Activated T-cell treated with anti-CD3 and anti-CD28 coated beads, Interleukin-2, amount 50 U/mL, for 24 hours (primary cell): ENCODE data around the gene CD200R1L.

Experiments
- DNase-seq: peaks from one replicate; pipeline ENCODE4 v3.0.0-alpha.2; 2020
- H3K27ac Mint-ChIP-seq: 2 replicates; pipeline ENCODE4 v1.8.0; 2020; ENCODE audit warnings: mild to moderate bottlenecking, mixed read lengths
- H3K27me3 Mint-ChIP-seq: 2 replicates; pipeline ENCODE4 v1.8.0; 2020; ENCODE audit warnings: mixed read lengths
- H3K36me3 Mint-ChIP-seq: 2 replicates; pipeline ENCODE4 v1.8.0; 2020; ENCODE audit warnings: low read depth, mixed read lengths
- H3K4me1 Mint-ChIP-seq: 2 replicates; pipeline ENCODE4 v1.8.0; 2020; ENCODE audit warnings: low read depth, mixed read lengths
- H3K4me3 Mint-ChIP-seq: 2 replicates; pipeline ENCODE4 v1.8.0; 2020; ENCODE audit warnings: mild to moderate bottlenecking, moderate library complexity, mixed read lengths
- H3K9me3 Mint-ChIP-seq: 2 replicates; pipeline ENCODE4 v1.8.0; 2020; ENCODE audit warnings: mixed read lengths

The CD200R1L gene

DNA sequence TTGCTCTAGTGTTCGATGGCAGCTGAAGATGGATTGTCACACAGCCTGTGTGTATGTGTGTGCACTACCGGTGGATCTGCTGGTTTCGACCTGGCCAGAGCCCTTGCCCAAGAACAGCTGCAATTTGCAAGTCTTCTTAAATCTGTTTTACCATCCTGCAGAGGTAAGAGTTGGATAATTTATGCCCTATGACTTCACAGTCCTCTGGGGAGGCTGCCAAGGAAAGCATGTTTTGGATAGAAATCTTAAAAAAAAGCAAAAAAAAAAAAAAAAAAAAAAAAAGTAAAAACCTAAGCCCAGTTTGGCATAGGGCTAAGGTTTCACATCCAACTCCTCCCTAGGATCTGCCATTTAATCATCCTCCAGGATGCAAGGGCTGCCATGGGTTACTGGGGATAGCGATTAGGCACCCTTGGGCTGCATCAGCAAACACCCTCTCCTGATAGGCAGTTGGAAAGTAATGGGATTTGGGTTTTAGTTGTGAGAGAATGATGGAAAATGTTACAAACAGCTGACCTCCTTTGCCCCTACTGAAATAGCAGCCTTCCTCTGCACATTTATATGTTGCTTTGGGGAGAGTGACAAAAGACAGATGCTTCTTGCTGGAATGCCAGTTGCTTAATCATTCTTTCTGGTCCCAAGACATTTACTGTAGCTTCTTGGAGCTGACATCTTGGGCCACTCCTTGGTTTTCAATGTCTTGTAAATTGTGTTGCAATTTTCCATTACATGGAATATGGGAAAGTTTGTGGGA lies 35.4 kb downstream of the CD200R1L start:
- H3K4me1 Mint-ChIP-seq: peaks cover 23% of the 10 kb centered on the region
- no peaks in the 10 kb centered on the region for H3K9me3 Mint-ChIP-seq
- H3K27me3 Mint-ChIP-seq: no peaks in the 10 kb centered on the region
- no peaks in the 10 kb centered on the region for H3K36me3 Mint-ChIP-seq
- H3K4me3 Mint-ChIP-seq: no peak overlapping the region
- no peak for DNase-seq
- no peak overlapping the region for H3K27ac Mint-ChIP-seq

DNA sequence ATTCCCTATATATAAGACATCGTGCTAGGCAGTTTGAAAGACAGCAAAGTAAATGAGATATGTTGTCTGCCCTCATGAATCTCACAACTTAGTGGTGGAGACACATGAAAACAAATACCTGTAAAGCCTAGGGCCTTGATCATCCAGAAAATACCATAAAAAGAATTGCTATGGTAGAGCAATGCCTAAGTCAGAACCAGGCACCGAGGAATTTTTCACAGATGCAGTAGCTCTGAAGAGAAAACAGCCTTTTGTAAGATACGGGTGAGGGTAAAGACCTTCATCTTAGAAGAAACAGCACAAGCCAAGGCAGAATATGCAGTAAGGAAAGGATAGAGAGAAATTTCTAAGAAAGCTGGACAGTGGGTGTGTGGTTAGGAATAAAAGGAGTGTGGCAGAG lies 36.1 kb downstream of the CD200R1L start:
- no peak overlapping the region for H3K27ac Mint-ChIP-seq
- no peak for DNase-seq
- H3K27me3 Mint-ChIP-seq: no peaks in the 10 kb centered on the region
- H3K4me3 Mint-ChIP-seq: no peak overlapping the region
- no peaks in the 10 kb centered on the region for H3K9me3 Mint-ChIP-seq
- no peaks in the 10 kb centered on the region for H3K36me3 Mint-ChIP-seq
- H3K4me1 Mint-ChIP-seq: peaks cover 23% of the 10 kb centered on the region

DNA sequence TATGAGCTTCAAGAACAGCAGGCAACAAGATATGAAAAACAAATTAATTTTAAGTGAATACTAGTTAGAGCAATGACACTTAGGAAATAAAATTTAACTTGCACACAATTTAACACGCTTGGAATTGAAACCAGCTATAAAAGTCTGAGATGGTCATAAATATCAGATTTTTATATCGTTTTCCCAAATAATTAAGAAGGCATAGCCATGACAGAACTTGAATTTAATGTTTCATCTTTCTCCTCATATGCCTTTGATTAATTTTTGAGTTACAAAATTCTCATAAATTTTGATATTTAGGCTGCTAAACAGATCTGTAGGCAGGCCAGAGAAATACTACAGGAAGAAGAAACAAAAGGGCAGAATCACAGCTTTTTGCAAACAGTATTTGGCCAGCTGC lies 38.5 kb downstream of the CD200R1L start:
- no peaks in the 10 kb centered on the region for H3K27me3 Mint-ChIP-seq
- H3K4me1 Mint-ChIP-seq: peaks cover 16% of the 10 kb centered on the region
- H3K36me3 Mint-ChIP-seq: no peaks in the 10 kb centered on the region
- no peak overlapping the region for H3K4me3 Mint-ChIP-seq
- H3K9me3 Mint-ChIP-seq: no peaks in the 10 kb centered on the region
- H3K27ac Mint-ChIP-seq: no peak overlapping the region
- no peak for DNase-seq

DNA sequence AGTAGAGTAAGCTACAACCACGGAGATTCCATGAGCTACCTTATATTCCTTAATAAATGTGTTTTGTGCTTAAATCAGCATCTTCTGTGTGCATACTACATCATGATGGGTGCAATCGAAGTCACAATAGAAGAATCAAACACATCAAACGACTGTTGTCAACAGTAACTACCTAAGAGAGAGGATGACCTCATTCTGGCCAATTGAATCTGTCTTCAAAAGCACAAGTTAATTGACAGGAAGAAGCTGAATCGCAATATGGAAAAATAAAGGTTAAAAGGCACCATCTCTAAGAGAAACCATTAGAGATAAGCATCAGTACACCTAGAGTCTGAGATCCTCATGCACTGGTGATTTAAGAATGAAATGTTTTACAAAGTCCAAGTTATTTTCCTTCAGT lies 39.0 kb downstream of the CD200R1L start:
- Mint-ChIP-seq H3K4me3 (no peak overlapping the region), H3K9me3 (no peaks in the 10 kb centered on the region), H3K4me1 (peaks cover 19% of the 10 kb centered on the region), H3K27ac (no peak overlapping the region), H3K27me3 (no peaks in the 10 kb centered on the region), H3K36me3 (no peaks in the 10 kb centered on the region)
- DNase-seq: no peak

DNA sequence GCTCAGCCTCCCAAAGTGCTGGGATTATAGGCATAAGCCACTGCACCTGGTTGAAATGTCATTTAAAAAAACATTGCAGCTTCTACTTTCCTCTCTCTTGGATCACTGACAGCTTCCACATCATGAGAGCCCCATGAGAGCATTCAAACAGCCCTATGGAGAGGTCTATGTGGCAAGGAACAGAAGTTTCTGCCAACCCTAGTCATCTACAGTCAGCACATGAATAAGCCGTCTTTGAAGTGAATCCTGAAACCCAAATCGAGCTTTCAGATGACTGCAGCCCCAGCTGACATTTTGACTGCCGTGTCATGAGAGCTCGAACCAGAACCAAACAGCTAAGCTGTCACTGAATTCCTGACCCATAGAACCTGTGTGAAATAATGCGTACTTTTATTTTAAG lies 39.8 kb downstream of the CD200R1L start:
- no peak overlapping the region for H3K4me3 Mint-ChIP-seq
- no peak for DNase-seq
- H3K27ac Mint-ChIP-seq: no peak overlapping the region
- H3K36me3 Mint-ChIP-seq: no peaks in the 10 kb centered on the region
- peaks cover 25% of the 10 kb centered on the region for H3K4me1 Mint-ChIP-seq
- no peaks in the 10 kb centered on the region for H3K9me3 Mint-ChIP-seq
- H3K27me3 Mint-ChIP-seq: no peaks in the 10 kb centered on the region

DNA sequence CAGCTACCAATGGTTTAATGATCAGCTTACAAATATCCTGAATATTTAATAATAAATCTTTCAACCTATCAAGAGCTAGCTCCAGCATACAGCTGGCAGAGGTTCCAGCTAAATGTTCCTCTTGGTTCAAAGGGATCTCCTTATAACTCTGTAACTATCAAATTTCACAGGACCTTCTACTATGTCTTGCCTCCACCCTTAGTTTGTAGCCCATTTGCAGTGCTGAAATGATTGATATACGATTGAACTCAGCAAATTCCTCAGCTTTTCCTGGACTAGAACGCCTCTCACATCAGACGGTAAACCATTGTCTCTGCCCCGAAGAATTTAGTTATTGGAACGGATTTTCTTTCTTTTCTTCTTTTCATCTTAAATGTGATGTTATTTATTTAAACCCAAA lies 41.5 kb downstream of the CD200R1L start:
- H3K36me3 Mint-ChIP-seq: no peaks in the 10 kb centered on the region

DNA sequence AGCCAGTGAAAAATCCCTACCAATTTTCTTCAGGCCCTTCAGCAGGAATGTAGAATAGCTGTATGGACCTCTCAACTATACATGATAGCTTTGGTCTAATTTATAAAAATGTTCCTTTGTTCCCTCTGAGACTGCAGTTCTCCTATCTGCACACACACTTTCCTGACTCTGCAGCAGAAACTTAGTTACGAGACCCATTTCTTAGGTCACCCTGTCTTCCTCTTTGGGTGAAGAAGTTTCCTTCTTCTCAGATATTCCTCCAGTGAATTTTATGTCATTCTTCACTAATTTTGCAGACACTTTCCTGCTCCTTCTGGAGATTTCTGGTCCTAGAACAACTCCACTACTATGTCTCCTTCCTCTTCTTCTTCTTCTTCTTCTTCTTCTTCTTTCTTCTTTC lies 42.6 kb downstream of the CD200R1L start:
- Mint-ChIP-seq H3K4me3 (no peak overlapping the region), H3K27ac (no peak overlapping the region), H3K36me3 (no peaks in the 10 kb centered on the region)

More for the DNA sequence above, 41.5 kb downstream of the CD200R1L start:
- Mint-ChIP-seq H3K4me3 (no peak overlapping the region), H3K27me3 (no peaks in the 10 kb centered on the region), H3K4me1 (peaks cover 27% of the 10 kb centered on the region), H3K27ac (no peak overlapping the region), H3K9me3 (no peaks in the 10 kb centered on the region)
- DNase-seq: no peak

DNA sequence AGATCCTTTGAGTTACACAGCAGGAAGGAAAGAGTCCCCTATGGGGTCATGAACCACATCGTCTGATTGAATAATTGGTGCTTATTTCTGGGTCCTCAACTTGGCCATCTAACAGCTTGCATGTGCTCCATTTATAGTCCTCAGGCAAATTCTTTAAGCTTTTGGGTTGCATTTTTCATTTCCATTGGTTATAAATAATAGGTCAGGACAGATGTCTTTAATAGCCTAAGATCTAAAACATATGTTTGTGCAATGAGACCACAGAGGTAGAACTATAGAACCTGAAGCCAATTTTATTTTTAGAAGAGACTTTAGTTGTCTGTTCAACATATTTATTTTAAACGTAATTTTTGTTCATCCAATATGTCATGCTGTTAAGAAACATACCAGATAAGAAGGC lies 43.2 kb downstream of the CD200R1L start:
- Mint-ChIP-seq H3K9me3 (no peaks in the 10 kb centered on the region), H3K36me3 (no peaks in the 10 kb centered on the region), H3K27me3 (no peaks in the 10 kb centered on the region), H3K27ac (no peak overlapping the region), H3K4me1 (peaks cover 32% of the 10 kb centered on the region), H3K4me3 (no peak overlapping the region)
- DNase-seq: no peak

More for the DNA sequence above, 42.6 kb downstream of the CD200R1L start:
- Mint-ChIP-seq H3K9me3 (no peaks in the 10 kb centered on the region), H3K27me3 (no peaks in the 10 kb centered on the region), H3K4me1 (peaks cover 32% of the 10 kb centered on the region)
- no peak for DNase-seq

DNA sequence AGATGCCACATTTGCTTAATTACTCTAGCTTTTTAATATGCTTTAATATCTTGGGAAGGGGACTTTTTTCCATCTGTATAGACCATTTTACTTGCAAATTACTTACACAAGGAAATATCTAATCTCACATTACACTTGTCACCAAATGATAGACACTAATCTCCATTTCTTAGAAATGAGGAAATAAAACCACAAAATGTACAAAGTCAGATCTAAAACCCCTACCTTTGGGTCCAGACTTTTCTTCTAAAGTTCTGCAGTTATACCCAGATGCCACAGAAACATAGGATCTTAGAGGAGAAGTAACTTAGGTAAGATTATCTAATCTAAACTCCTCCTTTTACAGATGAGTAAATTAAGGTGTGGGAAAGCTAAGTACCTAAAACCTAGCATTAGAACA lies 44.3 kb downstream of the CD200R1L start:
- Mint-ChIP-seq H3K4me1 (peaks cover 25% of the 10 kb centered on the region), H3K27ac (no peak overlapping the region), H3K4me3 (no peak overlapping the region), H3K36me3 (no peaks in the 10 kb centered on the region), H3K9me3 (no peaks in the 10 kb centered on the region), H3K27me3 (no peaks in the 10 kb centered on the region)
- no peak for DNase-seq

DNA sequence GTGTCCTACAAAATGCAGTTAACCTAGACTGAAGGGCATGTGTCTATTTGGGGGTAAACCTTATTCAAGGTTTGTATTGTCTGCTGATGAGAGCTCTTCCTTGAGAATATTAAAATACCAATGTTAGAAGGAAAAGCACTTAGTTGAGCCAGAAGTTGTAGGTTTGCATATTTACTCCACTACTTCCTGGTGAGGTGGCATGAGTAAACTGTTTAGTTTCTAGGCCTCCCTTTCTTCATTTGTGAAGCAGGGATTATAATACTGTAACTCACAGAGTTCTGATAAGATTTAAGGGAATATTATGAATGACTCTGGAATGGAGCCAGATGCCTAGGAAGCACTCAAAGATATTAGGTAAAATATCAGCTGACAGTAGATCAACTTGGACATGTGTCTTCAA lies 46.7 kb downstream of the CD200R1L start:
- Mint-ChIP-seq H3K9me3 (no peaks in the 10 kb centered on the region), H3K27me3 (no peaks in the 10 kb centered on the region), H3K4me3 (no peak overlapping the region), H3K4me1 (peaks cover 36% of the 10 kb centered on the region), H3K36me3 (no peaks in the 10 kb centered on the region), H3K27ac (no peak overlapping the region)
- no peak for DNase-seq

DNA sequence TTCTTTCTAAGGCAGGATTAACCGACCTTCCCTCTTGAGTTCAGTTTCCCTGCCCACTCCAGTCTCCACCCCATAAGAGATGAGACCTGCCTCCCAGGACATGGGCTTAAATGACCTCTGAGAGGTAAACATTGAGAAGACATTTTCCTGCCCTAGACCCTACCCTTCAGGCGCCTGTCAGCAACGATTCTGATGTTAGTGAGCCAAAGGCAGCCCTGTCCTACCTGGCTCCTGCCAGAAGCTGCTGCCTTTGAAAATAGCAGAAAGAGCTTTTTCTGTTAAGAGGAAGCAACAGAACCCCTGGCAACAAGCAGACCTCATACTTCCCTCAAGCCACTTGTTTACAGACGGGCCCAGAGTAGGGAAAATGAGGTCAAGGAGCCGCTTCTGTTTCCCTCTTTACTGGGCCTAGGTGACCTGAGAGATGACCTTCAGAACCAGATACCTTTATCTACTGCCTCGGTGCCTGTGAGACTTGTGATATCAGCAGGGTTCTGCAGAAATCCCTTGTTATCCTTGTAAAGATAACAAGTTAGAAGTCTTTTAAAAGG lies 52.0 kb downstream of the CD200R1L start:
- no peak for DNase-seq
- peaks cover 27% of the 10 kb centered on the region for H3K4me1 Mint-ChIP-seq
- H3K4me3 Mint-ChIP-seq: no peak overlapping the region
- no peaks in the 10 kb centered on the region for H3K9me3 Mint-ChIP-seq
- no peaks in the 10 kb centered on the region for H3K36me3 Mint-ChIP-seq
- no peaks in the 10 kb centered on the region for H3K27me3 Mint-ChIP-seq
- H3K27ac Mint-ChIP-seq: no peak overlapping the region

DNA sequence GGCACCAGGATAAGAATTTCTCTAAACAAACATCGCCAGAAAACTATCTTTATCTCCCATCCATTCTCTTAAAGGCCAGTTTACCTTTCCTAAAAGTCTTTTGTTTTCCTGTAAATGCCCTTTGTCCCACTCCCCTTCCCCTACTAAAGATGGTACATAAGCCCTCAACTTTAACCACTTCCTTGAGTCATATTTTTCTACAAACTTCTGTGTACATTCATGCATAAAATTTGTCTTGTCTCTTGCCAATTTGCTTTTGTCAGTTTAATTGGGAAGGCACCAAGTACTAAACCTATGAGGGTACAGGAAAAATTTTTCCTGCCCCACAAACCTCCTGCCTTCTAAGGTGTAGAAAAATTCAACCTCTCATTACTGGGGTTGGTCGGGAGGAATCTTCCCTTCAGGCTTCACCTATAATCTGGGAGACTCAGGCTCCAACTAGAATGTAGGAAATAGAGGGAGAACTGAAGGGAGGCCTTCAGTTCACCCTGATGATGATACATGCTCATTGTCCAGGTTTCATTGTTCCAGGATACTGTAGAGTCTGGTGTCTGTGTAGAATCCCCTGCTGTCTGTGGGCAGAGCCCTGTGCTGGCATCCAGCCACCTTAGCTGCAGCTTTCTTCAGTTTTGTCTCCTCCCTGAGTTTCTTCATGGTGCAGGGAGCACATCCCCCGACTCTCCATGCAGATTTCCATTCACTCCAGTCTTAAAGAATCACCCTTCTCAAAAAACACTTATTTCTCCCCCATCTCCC lies 53.2 kb downstream of the CD200R1L start:
- no peak overlapping the region for H3K27ac Mint-ChIP-seq
- no peaks in the 10 kb centered on the region for H3K36me3 Mint-ChIP-seq
- no peaks in the 10 kb centered on the region for H3K27me3 Mint-ChIP-seq
- no peak overlapping the region for H3K4me3 Mint-ChIP-seq
- H3K4me1 Mint-ChIP-seq: peaks cover 27% of the 10 kb centered on the region
- no peak for DNase-seq
- no peaks in the 10 kb centered on the region for H3K9me3 Mint-ChIP-seq

DNA sequence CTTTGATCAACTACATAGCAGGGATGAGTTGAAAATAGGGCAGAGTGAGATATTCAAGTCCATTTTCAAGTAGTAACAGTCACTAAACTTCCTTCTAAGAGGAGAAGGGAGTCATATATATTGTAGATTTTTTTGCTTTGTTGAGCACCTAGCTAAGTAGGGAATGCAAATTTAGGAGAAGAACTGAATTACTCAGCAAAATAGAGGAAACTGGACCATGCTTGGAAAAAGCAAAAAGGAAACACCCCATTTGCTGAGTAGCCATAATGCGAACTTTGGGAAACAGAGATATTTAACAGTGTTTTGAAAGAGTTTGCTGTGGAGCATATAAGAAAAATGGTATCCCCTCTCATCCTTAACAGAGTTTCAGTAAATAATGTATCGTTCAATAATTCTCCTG lies 54.9 kb downstream of the CD200R1L start:
- Mint-ChIP-seq H3K4me3 (no peak overlapping the region), H3K27me3 (no peaks in the 10 kb centered on the region), H3K27ac (no peak overlapping the region), H3K4me1 (peaks cover 28% of the 10 kb centered on the region), H3K9me3 (peaks cover 11% of the 10 kb centered on the region), H3K36me3 (no peaks in the 10 kb centered on the region)
- no peak for DNase-seq

DNA sequence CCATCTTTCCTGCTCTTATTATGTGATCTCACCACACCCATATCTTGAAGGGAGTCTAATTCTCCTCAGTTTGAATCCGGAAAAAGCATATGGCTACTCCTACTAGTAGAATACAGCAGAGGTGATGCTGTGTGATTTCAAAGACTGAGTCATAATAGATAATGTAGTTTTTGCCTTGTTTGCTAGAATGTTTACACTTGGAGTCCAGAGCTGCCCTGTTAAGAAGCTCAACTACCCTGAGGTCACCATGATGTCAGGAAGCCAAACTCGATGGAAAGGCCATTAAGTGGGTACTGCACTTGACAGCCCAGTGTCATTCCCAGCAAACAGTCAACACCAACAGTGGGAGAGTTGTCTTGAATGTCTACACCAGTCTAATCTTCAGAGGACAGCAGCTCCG lies 56.9 kb downstream of the CD200R1L start:
- H3K27me3 Mint-ChIP-seq: no peaks in the 10 kb centered on the region
- peaks cover 11% of the 10 kb centered on the region for H3K9me3 Mint-ChIP-seq
- peaks cover 17% of the 10 kb centered on the region for H3K4me1 Mint-ChIP-seq
- H3K4me3 Mint-ChIP-seq: no peak overlapping the region
- no peaks in the 10 kb centered on the region for H3K36me3 Mint-ChIP-seq
- no peak for DNase-seq
- no peak overlapping the region for H3K27ac Mint-ChIP-seq
